ENCODE data around the gene DUOX1. TPM values are rescaled to one million over a fixed set of nuclear protein-coding genes. Genes with fewer than 3 reads are reported as not detected.

DUOX1 gene
- total and polyA plus RNA-seq, 7 experiments from 2014 or later, result 0.05 to 2.0 (median 0.76) TPM; not detected in 3

DNA sequence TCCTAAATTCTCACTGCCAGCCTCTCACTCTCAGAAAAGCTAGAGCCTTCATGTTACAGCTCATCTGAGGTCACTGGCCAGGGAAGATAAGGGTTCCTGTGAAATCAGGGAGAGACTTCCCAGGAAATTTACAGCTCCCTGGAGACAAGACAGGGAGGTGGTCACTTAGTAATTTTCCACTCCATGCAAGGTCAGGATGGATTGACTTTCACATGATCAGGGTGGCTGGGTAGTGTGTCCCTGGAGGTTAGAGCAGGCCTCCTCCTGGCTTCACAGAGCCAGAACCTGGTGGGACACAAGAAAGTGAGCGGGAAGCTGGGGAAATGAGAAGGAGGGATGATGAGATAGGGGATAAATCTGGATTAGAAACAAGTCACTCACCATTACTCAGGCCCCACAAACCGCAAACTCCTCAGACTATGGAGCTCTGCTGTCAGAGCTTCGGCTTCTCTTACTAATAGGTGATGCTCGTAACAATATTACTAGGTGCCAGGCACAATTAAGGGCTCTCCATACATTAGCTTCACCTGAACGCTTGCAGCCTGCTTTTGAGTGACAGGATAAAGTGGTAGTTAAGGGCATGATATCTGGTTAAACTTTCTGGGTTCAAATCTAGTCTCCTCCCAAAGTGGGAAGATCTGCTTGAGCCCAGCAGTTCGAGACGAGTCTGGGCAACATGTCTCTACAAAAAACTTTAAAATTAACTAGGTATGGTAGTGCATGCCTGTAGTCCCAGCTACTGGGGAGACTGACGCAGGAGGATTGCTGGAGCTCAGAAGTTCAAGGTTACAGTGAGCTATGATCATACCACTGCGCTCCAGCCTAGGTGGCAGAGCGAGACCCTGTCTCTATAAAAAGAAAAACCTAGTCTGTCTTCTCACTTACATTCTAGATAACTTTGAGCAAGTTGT is 40.7 kb upstream of the DUOX1 start:
- Mint-ChIP-seq H3K27ac (no peak overlapping the region), H3K36me3 (no peaks in the 10 kb centered on the region), H3K4me3 (no peak overlapping the region), H3K9me3 (peaks cover 0 to 2% (median 0%) of the 10 kb centered on the region in 11 donors), H3K4me1 (no peaks in the 10 kb centered on the region), H3K27me3 (peaks cover 18 to 42% (median 32%) of the 10 kb centered on the region in 5 donors)
- ATAC-seq (no peak), DNase-seq (no peak)
- intact Hi-C loops (cut with micrococcal nuclease), result no loop called here
- Histone ChIP-seq H3K9me3 (ENCODE audit: control insufficient read depth in 2 of 3, low read length in 3 of 3) (no peaks in the 10 kb centered on the region), H3K27me3 (ENCODE audit: control insufficient read depth in 2 of 2, insufficient read depth in 2 of 2, low read length in 2 of 2) (no peaks in the 10 kb centered on the region), H3K27ac (ENCODE audit: low read depth, low read length) (no peak overlapping the region), H3K4me3 (ENCODE audit: low read length) (no peak overlapping the region), H3K4me1 (ENCODE audit: control insufficient read depth in 2 of 2, insufficient read depth in 2 of 2, low read length in 2 of 2) (no peaks in the 10 kb centered on the region), H3K36me3 (ENCODE audit: control insufficient read depth in 2 of 3, insufficient read depth in 3 of 3, low read length in 3 of 3) (no peaks in the 10 kb centered on the region)
- ChIA-PET CTCF (no interaction called here), POLR2A (no interaction called here)

GRCh38 chr15:45089712-45090373 is 40.0 kb upstream of the DUOX1 start:
- ATAC-seq, result peak; percentile 73
- CTCF ChIA-PET, result no interaction called here
- Mint-ChIP-seq H3K36me3 (no peaks in the 10 kb centered on the region), H3K9me3 (peaks cover 0 to 2% (median 0%) of the 10 kb centered on the region in 11 donors), H3K4me1 (no peaks in the 10 kb centered on the region), H3K27me3 (peaks cover 18 to 42% (median 27%) of the 10 kb centered on the region in 5 donors), H3K4me3 (no peak overlapping the region), H3K27ac (no peak overlapping the region)
- Histone ChIP-seq H3K27me3 (ENCODE audit: control insufficient read depth in 2 of 2, insufficient read depth in 2 of 2, low read length in 2 of 2) (no peaks in the 10 kb centered on the region), H3K36me3 (ENCODE audit: control insufficient read depth in 2 of 3, insufficient read depth in 3 of 3, low read length in 3 of 3) (no peaks in the 10 kb centered on the region), H3K9me3 (ENCODE audit: control insufficient read depth in 2 of 3, low read length in 3 of 3) (no peaks in the 10 kb centered on the region), H3K4me1 (ENCODE audit: control insufficient read depth in 2 of 2, insufficient read depth in 2 of 2, low read length in 2 of 2) (no peaks in the 10 kb centered on the region), H3K27ac (ENCODE audit: low read depth, low read length) (no peak overlapping the region), H3K4me3 (ENCODE audit: low read length) (no peak overlapping the region)
- POLR2A ChIA-PET, result no interaction called here
- no peak for DNase-seq
- intact Hi-C loops (cut with micrococcal nuclease), result no loop called here

DNA sequence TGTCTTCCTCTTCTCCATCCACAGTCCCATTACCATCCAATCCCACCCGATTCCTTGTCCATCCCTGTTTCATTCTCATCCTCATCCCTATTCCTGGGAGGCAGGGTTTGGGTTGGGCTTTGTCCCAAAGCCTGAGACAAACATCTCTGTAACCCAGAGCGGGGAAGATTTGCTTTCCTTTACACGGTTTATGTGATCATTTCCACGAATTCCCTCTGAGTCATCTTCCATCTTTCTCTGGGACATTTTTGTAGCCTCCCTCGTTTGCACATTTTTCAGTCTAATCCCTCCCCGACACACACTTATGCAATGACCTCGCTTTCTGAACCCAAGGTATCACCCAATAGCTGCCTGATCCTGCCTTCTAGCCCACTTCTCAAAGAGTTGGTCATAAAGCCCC is 38.6 kb upstream of the DUOX1 start:
- H3K4me1 ChIP-seq (ENCODE audit: control insufficient read depth in 2 of 2, insufficient read depth in 2 of 2, low read length in 2 of 2), result no peaks in the 10 kb centered on the region
- Mint-ChIP-seq H3K36me3 (no peaks in the 10 kb centered on the region), H3K27ac (peak overlapping the region in 1 of 9 donors; percentile 9), H3K4me3 (no peak overlapping the region), H3K9me3 (peaks cover 0 to 2% (median 0%) of the 10 kb centered on the region in 11 donors), H3K4me1 (no peaks in the 10 kb centered on the region), H3K27me3 (peaks cover 18 to 37% (median 27%) of the 10 kb centered on the region in 5 donors)
- no peaks in the 10 kb centered on the region for H3K36me3 ChIP-seq (ENCODE audit: control insufficient read depth in 2 of 3, insufficient read depth in 3 of 3, low read length in 3 of 3)
- H3K27me3 ChIP-seq (ENCODE audit: control insufficient read depth in 2 of 2, insufficient read depth in 2 of 2, low read length in 2 of 2), result no peaks in the 10 kb centered on the region
- DNase-seq (no peak), ATAC-seq (no peak)
- intact Hi-C loops (cut with micrococcal nuclease), result no loop called here
- no peaks in the 10 kb centered on the region for H3K9me3 ChIP-seq (ENCODE audit: control insufficient read depth in 2 of 3, low read length in 3 of 3)
- POLR2A ChIA-PET, result no interaction called here
- H3K4me3 ChIP-seq (ENCODE audit: low read length), result no peak overlapping the region
- H3K27ac ChIP-seq (ENCODE audit: low read depth, low read length), result no peak overlapping the region
- CTCF ChIA-PET, result no interaction called here

DNA sequence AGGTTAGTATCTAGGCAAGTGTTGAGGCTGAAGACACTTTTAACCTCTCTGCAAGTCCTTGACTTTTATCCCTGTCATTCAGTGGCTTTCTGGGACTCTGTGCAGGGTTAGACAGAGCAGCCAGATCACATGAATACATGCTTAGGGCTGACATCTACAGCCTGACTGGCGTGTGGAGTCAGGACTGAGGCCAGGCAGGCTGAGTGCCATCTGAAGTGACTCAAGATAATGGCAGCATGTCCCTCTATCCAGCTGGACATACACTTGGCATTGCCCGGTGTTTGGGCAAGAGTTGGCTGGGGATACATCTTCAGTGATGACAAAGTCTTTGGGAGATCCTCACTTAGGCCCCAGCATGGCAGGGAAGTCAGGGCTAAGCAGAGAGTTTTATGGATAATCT is 38.2 kb upstream of the DUOX1 start:
- Mint-ChIP-seq H3K4me3 (no peak overlapping the region), H3K27me3 (peaks cover 18 to 37% (median 27%) of the 10 kb centered on the region in 5 donors), H3K9me3 (peaks cover 0 to 2% (median 0%) of the 10 kb centered on the region in 11 donors), H3K4me1 (no peaks in the 10 kb centered on the region), H3K27ac (no peak overlapping the region), H3K36me3 (no peaks in the 10 kb centered on the region)
- no peak overlapping the region for H3K27ac ChIP-seq (ENCODE audit: low read depth, low read length)
- ChIA-PET CTCF (no interaction called here), POLR2A (no interaction called here)
- H3K36me3 ChIP-seq (ENCODE audit: control insufficient read depth in 2 of 3, insufficient read depth in 3 of 3, low read length in 3 of 3), result no peaks in the 10 kb centered on the region
- intact Hi-C loops (cut with micrococcal nuclease), result no loop called here
- DNase-seq (no peak), ATAC-seq (no peak)
- no peaks in the 10 kb centered on the region for H3K27me3 ChIP-seq (ENCODE audit: control insufficient read depth in 2 of 2, insufficient read depth in 2 of 2, low read length in 2 of 2)
- no peaks in the 10 kb centered on the region for H3K4me1 ChIP-seq (ENCODE audit: control insufficient read depth in 2 of 2, insufficient read depth in 2 of 2, low read length in 2 of 2)
- H3K4me3 ChIP-seq (ENCODE audit: low read length), result no peak overlapping the region
- H3K9me3 ChIP-seq (ENCODE audit: control insufficient read depth in 2 of 3, low read length in 3 of 3), result no peaks in the 10 kb centered on the region

DNA sequence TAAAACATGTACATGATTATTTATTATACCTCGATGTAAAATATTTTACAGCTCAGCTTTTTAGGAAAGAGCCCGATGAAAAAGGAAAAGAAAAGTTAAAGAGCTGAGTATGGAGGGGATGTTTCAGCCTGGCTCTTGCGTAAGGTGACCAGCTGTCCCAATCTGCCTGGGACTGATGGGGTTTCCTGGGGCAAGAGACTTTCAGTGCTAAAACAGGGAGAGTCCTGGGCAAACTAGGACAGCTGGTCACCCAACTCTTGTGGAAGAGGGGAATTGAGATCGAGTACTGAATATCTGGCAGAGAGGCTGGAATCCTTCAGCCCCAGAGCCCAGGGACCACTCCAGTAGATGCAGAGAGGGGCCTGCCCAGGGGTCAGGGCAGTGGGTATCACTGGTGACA is 36.8 kb upstream of the DUOX1 start:
- no peak for DNase-seq
- no peak overlapping the region for H3K4me3 ChIP-seq (ENCODE audit: low read length)
- Mint-ChIP-seq H3K9me3 (peaks cover 0 to 2% (median 0%) of the 10 kb centered on the region in 11 donors), H3K4me3 (no peak overlapping the region), H3K4me1 (no peaks in the 10 kb centered on the region), H3K36me3 (no peaks in the 10 kb centered on the region), H3K27ac (no peak overlapping the region), H3K27me3 (peaks cover 9 to 29% (median 18%) of the 10 kb centered on the region in 5 donors)
- no peaks in the 10 kb centered on the region for H3K4me1 ChIP-seq (ENCODE audit: control insufficient read depth in 2 of 2, insufficient read depth in 2 of 2, low read length in 2 of 2)
- POLR2A ChIA-PET, result no interaction called here
- no peaks in the 10 kb centered on the region for H3K36me3 ChIP-seq (ENCODE audit: control insufficient read depth in 2 of 3, insufficient read depth in 3 of 3, low read length in 3 of 3)
- no peak for ATAC-seq
- intact Hi-C loops (cut with micrococcal nuclease), result no loop called here
- CTCF ChIA-PET, result interaction anchor here (0.8 kb wide), 1 partner anchor 25 kb away, joined by 3 read pairs; no protein-coding TSS in a partner anchor
- no peaks in the 10 kb centered on the region for H3K9me3 ChIP-seq (ENCODE audit: control insufficient read depth in 2 of 3, low read length in 3 of 3)
- no peaks in the 10 kb centered on the region for H3K27me3 ChIP-seq (ENCODE audit: control insufficient read depth in 2 of 2, insufficient read depth in 2 of 2, low read length in 2 of 2)
- no peak overlapping the region for H3K27ac ChIP-seq (ENCODE audit: low read depth, low read length)

DNA sequence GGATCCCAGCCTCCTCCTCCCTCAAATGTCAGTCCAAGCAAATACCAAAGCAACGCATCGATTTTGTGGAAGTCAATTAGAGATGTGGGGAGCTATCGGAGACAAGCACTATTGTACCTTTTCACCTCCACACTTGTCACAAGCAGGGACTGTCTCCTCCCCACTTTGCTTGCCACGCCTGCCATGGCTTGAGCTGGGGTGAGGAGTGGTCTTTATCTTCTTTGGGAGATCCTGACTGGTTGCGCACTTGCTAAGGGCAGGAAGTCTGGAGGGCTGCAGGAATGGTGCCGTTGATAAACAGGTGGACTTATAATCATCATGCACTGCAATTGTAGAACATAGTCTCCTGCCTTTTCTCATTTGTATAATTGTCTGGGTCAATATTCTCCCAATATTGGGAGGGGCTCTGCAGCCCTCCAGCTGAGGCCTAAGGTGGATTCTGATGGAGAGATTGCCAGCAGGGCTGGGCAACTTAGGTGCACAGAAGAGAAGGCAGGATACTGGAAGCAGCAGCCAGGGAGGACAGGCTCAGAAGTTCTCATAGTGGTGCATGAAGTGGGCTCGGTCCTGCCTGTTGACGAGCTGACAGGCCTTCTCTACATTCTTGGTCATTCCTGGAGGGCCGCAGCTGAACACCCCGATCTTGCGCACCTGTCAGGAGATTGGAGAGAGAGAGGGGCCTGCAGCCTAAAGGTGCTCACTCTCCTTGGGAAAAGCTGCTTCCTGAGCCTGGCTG is 36.0 kb upstream of the DUOX1 start:
- Histone ChIP-seq H3K36me3 (ENCODE audit: control insufficient read depth in 2 of 3, insufficient read depth in 3 of 3, low read length in 3 of 3) (no peaks in the 10 kb centered on the region), H3K9me3 (ENCODE audit: control insufficient read depth in 2 of 3, low read length in 3 of 3) (no peaks in the 10 kb centered on the region), H3K27ac (ENCODE audit: low read depth, low read length) (no peak overlapping the region), H3K4me1 (ENCODE audit: control insufficient read depth in 2 of 2, insufficient read depth in 2 of 2, low read length in 2 of 2) (no peaks in the 10 kb centered on the region), H3K27me3 (ENCODE audit: control insufficient read depth in 2 of 2, insufficient read depth in 2 of 2, low read length in 2 of 2) (no peaks in the 10 kb centered on the region), H3K4me3 (ENCODE audit: low read length) (no peak overlapping the region)
- Mint-ChIP-seq H3K36me3 (no peaks in the 10 kb centered on the region), H3K4me3 (no peak overlapping the region), H3K27me3 (peaks cover 9 to 27% (median 18%) of the 10 kb centered on the region in 5 donors), H3K27ac (no peak overlapping the region), H3K9me3 (peaks cover 0 to 2% (median 0%) of the 10 kb centered on the region in 11 donors), H3K4me1 (no peaks in the 10 kb centered on the region)
- ATAC-seq, result no peak
- intact Hi-C loops (cut with micrococcal nuclease), result no loop called here
- ChIA-PET CTCF (interaction anchor here (0.8 kb wide), 1 partner anchor 24 kb away, joined by 3 read pairs; no protein-coding TSS in a partner anchor), POLR2A (no interaction called here)
- peak in 1 of 9 donors; percentile 15 for DNase-seq
